ENCODE results near the gene UNC5B.
"Not testable (repeated sequence)": the region's sequence is repeated elsewhere in the genome, so short reads cannot be mapped to it uniquely, and the experiment has no call there.

Gene UNC5B

GRCh38 chr10:71290806-71291527 is 78.6 kb downstream of the UNC5B start:
- Histone ChIP-seq H3K4me1 (ENCODE audit: control insufficient read depth, insufficient read depth, low read length) (no peaks in the 10 kb centered on the region), H3K4me3 (ENCODE audit: low read depth, low read length) (no peak overlapping the region), H3K27ac (ENCODE audit: low read depth, low read length) (no peak overlapping the region), H3K27me3 (ENCODE audit: control insufficient read depth, insufficient read depth, low read length) (no peaks in the 10 kb centered on the region), H3K9me3 (ENCODE audit: control insufficient read depth, insufficient read depth, low read depth, low read length) (no peaks in the 10 kb centered on the region), H3K9ac (ENCODE audit: low read length) (no peak overlapping the region), H3K36me3 (ENCODE audit: control insufficient read depth, insufficient read depth, low read length) (peaks cover 83% of the 10 kb centered on the region)

GRCh38 chr10:71291528-71291900 is 79.1 kb downstream of the UNC5B start:
- no peaks in the 10 kb centered on the region for H3K4me1 ChIP-seq (ENCODE audit: control insufficient read depth, insufficient read depth, low read length)
- no peaks in the 10 kb centered on the region for H3K9me3 ChIP-seq (ENCODE audit: control insufficient read depth, insufficient read depth, low read depth, low read length)
- peaks cover 84% of the 10 kb centered on the region for H3K36me3 ChIP-seq (ENCODE audit: control insufficient read depth, insufficient read depth, low read length)
- H3K27ac ChIP-seq (ENCODE audit: low read depth, low read length), result no peak overlapping the region
- H3K9ac ChIP-seq (ENCODE audit: low read length), result no peak overlapping the region
- H3K27me3 ChIP-seq (ENCODE audit: control insufficient read depth, insufficient read depth, low read length), result no peaks in the 10 kb centered on the region
- no peak overlapping the region for H3K4me3 ChIP-seq (ENCODE audit: low read depth, low read length)

DNA sequence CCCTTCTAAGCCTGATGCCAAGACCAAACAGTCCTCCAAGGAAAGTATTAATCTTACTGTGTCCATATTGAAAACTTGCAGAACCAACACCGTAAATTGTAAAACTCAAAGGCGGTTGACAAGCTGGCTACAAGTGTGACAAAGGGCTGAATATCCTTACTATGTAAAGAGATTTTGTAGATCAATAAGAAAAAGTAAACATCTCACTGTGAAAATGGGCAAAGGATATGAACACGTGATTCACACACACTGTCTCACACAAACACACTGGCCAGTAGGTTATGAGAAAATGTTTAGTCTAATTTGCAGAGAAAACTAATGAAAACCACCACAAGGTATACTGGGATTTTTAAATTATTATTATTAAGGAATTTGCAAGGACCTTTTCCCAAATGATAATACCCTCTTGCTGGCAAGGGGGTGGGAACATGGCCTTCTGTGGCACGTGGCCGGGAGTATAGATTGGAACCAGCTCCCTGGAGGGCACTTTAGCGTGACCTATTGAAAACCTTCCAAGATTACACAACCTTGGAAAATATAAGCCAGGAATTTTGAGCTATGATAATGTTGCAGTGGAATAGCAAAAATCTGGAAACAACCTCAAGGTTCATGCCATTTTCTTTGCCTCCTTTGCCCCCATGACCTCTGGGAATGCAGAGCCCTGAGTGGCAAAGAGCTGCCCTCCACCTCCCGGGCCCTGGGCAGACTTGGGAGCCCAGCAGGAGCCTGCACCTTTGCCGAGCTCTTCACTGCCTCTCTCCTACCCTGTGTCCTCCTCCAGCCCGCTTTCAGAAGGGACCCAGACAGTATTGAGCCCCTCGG is 80.5 kb downstream of the UNC5B start:
- Histone ChIP-seq H3K27ac (ENCODE audit: low read depth, low read length) (no peak overlapping the region), H3K36me3 (ENCODE audit: control insufficient read depth, insufficient read depth, low read length) (peaks cover 83% of the 10 kb centered on the region), H3K4me3 (ENCODE audit: low read depth, low read length) (no peak overlapping the region)

GRCh38 chr10:71293446-71294084 is 81.2 kb downstream of the UNC5B start:
- Histone ChIP-seq H3K27me3 (ENCODE audit: control insufficient read depth, insufficient read depth, low read length) (no peaks in the 10 kb centered on the region), H3K9me3 (ENCODE audit: control insufficient read depth, insufficient read depth, low read depth, low read length) (no peaks in the 10 kb centered on the region), H3K27ac (ENCODE audit: low read depth, low read length) (no peak overlapping the region), H3K4me1 (ENCODE audit: control insufficient read depth, insufficient read depth, low read length) (no peaks in the 10 kb centered on the region), H3K4me3 (ENCODE audit: low read depth, low read length) (no peak overlapping the region), H3K9ac (ENCODE audit: low read length) (no peak overlapping the region), H3K36me3 (ENCODE audit: control insufficient read depth, insufficient read depth, low read length) (peaks cover 82% of the 10 kb centered on the region)

More for the DNA sequence above, 80.5 kb downstream of the UNC5B start:
- no peaks in the 10 kb centered on the region for H3K4me1 ChIP-seq (ENCODE audit: control insufficient read depth, insufficient read depth, low read length)
- no peaks in the 10 kb centered on the region for H3K9me3 ChIP-seq (ENCODE audit: control insufficient read depth, insufficient read depth, low read depth, low read length)
- no peak overlapping the region for H3K9ac ChIP-seq (ENCODE audit: low read length)
- no peaks in the 10 kb centered on the region for H3K27me3 ChIP-seq (ENCODE audit: control insufficient read depth, insufficient read depth, low read length)

GRCh38 chr10:71294091-71294561 is 81.8 kb downstream of the UNC5B start:
- no peaks in the 10 kb centered on the region for H3K9me3 ChIP-seq (ENCODE audit: control insufficient read depth, insufficient read depth, low read depth, low read length)
- no peak overlapping the region for H3K27ac ChIP-seq (ENCODE audit: low read depth, low read length)
- no peak overlapping the region for H3K9ac ChIP-seq (ENCODE audit: low read length)
- no peaks in the 10 kb centered on the region for H3K27me3 ChIP-seq (ENCODE audit: control insufficient read depth, insufficient read depth, low read length)
- H3K36me3 ChIP-seq (ENCODE audit: control insufficient read depth, insufficient read depth, low read length), result peaks cover 82% of the 10 kb centered on the region
- no peaks in the 10 kb centered on the region for H3K4me1 ChIP-seq (ENCODE audit: control insufficient read depth, insufficient read depth, low read length)
- H3K4me3 ChIP-seq (ENCODE audit: low read depth, low read length), result no peak overlapping the region

GRCh38 chr10:71294856-71295255 is 82.5 kb downstream of the UNC5B start:
- H3K4me3 ChIP-seq (ENCODE audit: low read depth, low read length), result no peak overlapping the region
- no peak overlapping the region for H3K9ac ChIP-seq (ENCODE audit: low read length)
- no peak overlapping the region for H3K27ac ChIP-seq (ENCODE audit: low read depth, low read length)
- H3K36me3 ChIP-seq (ENCODE audit: control insufficient read depth, insufficient read depth, low read length), result peaks cover 81% of the 10 kb centered on the region
- no peaks in the 10 kb centered on the region for H3K4me1 ChIP-seq (ENCODE audit: control insufficient read depth, insufficient read depth, low read length)
- no peaks in the 10 kb centered on the region for H3K9me3 ChIP-seq (ENCODE audit: control insufficient read depth, insufficient read depth, low read depth, low read length)
- H3K27me3 ChIP-seq (ENCODE audit: control insufficient read depth, insufficient read depth, low read length), result no peaks in the 10 kb centered on the region

- Histone ChIP-seq H3K36me3 (ENCODE audit: control insufficient read depth, insufficient read depth, low read length) (peaks cover 80% of the 10 kb centered on the region), H3K4me3 (ENCODE audit: low read depth, low read length) (no peak overlapping the region), H3K9me3 (ENCODE audit: control insufficient read depth, insufficient read depth, low read depth, low read length) (no peaks in the 10 kb centered on the region), H3K9ac (ENCODE audit: low read length) (no peak overlapping the region), H3K27me3 (ENCODE audit: control insufficient read depth, insufficient read depth, low read length) (no peaks in the 10 kb centered on the region), H3K27ac (ENCODE audit: low read depth, low read length) (no peak overlapping the region), H3K4me1 (ENCODE audit: control insufficient read depth, insufficient read depth, low read length) (no peaks in the 10 kb centered on the region)
Observed at GRCh38 chr10:71295641-71296040, 83.3 kb downstream of the UNC5B start.

DNA sequence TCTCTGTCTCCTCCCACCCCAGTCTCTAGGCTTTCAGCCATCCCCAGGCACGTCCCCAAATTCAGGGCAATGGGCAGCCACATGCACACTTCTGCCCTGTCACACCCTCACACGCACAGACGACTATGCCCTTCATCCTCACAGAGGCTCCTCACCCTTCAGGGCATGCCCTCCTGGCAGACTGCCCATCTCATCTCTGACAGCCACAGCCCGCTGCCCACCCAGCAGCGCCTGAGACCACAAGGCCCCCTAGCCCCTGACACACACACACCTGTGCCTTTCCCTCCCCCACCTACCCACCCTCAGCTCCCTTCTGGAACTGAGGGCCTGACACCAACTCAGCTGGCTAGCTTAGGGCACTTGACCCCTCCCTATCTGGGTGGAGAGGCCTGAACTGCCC is 83.7 kb downstream of the UNC5B start:
- H3K36me3 ChIP-seq (ENCODE audit: control insufficient read depth, insufficient read depth, low read length), result peaks cover 83% of the 10 kb centered on the region
- H3K27ac ChIP-seq (ENCODE audit: low read depth, low read length), result no peak overlapping the region
- H3K4me1 ChIP-seq (ENCODE audit: control insufficient read depth, insufficient read depth, low read length), result no peaks in the 10 kb centered on the region
- no peaks in the 10 kb centered on the region for H3K9me3 ChIP-seq (ENCODE audit: control insufficient read depth, insufficient read depth, low read depth, low read length)
- H3K4me3 ChIP-seq (ENCODE audit: low read depth, low read length), result no peak overlapping the region
- no peak overlapping the region for H3K9ac ChIP-seq (ENCODE audit: low read length)
- H3K27me3 ChIP-seq (ENCODE audit: control insufficient read depth, insufficient read depth, low read length), result no peaks in the 10 kb centered on the region

DNA sequence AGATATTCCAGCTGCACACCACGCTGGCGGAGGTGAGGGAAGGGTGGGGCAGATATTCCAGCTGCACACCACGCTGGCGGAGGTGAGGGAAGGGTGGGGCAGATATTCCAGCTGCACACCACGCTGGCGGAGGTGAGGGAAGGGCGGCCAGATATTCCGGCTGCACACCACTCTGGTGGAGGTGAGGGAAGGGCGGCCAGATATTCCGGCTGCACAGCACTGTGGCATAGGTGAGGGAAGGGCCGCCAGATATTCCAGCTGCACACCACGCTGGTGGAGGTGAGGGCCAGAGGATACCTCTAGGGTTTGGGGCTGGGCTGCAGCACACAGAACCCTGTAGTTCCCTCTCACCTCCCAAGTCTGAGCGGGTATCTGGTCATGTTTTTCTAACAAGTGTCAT is 84.4 kb downstream of the UNC5B start:
- H3K9me3 ChIP-seq (ENCODE audit: control insufficient read depth, insufficient read depth, low read depth, low read length); H3K9ac ChIP-seq (ENCODE audit: low read length); H3K27ac ChIP-seq (ENCODE audit: low read depth, low read length); H3K27me3 ChIP-seq (ENCODE audit: control insufficient read depth, insufficient read depth, low read length); H3K4me3 ChIP-seq (ENCODE audit: low read depth, low read length); H3K4me1 ChIP-seq (ENCODE audit: control insufficient read depth, insufficient read depth, low read length): not testable (repeated sequence)
- peaks cover 81% of the 10 kb centered on the region for H3K36me3 ChIP-seq (ENCODE audit: control insufficient read depth, insufficient read depth, low read length)

GRCh38 chr10:71297343-71297742 is 85.0 kb downstream of the UNC5B start:
- H3K4me3 ChIP-seq (ENCODE audit: low read depth, low read length), result no peak overlapping the region
- peaks cover 76% of the 10 kb centered on the region for H3K36me3 ChIP-seq (ENCODE audit: control insufficient read depth, insufficient read depth, low read length)
- no peaks in the 10 kb centered on the region for H3K4me1 ChIP-seq (ENCODE audit: control insufficient read depth, insufficient read depth, low read length)
- no peaks in the 10 kb centered on the region for H3K27me3 ChIP-seq (ENCODE audit: control insufficient read depth, insufficient read depth, low read length)
- H3K9ac ChIP-seq (ENCODE audit: low read length), result no peak overlapping the region
- H3K27ac ChIP-seq (ENCODE audit: low read depth, low read length), result no peak overlapping the region
- H3K9me3 ChIP-seq (ENCODE audit: control insufficient read depth, insufficient read depth, low read depth, low read length), result no peaks in the 10 kb centered on the region

All from HUES6 (cell line).